Measurements from ENCODE around the gene RGL1.

RGL1 gene

GRCh38 chr1:183842795-183843144, 37.9 kb downstream of the RGL1 start:
- TF ChIP-seq CTCF (IDR thresholded peaks at IDR 0.05; ENCODE audit: insufficient read depth, low read length, poor library complexity, severe bottlenecking): no peak
- peak overlapping the region; percentile 49 for H3K4me3 ChIP-seq (replicated peaks; ENCODE audit: low read depth, low read length)

GRCh38 chr1:183844806-183845205, 39.9 kb downstream of the RGL1 start:
- peak; percentile 45 for DNase-seq (ENCODE audit: extremely low read depth, insufficient read length)
- Histone ChIP-seq H3K27me3 (replicated peaks; ENCODE audit: control insufficient read depth, insufficient read depth, low read length) (no peaks in the 10 kb centered on the region), H3K36me3 (ENCODE audit: control insufficient read depth, insufficient read depth, low read length) (no peaks in the 10 kb centered on the region), H3K4me3 (replicated peaks; ENCODE audit: low read depth, low read length) (no peak overlapping the region)
- no peak for TF ChIP-seq CTCF (IDR thresholded peaks at IDR 0.05; ENCODE audit: insufficient read depth, low read length, poor library complexity, severe bottlenecking)

More at GRCh38 chr1:183842795-183843144, 37.9 kb downstream of the RGL1 start:
- DNase-seq (ENCODE audit: extremely low read depth, insufficient read length): no peak
- Histone ChIP-seq H3K27me3 (replicated peaks; ENCODE audit: control insufficient read depth, insufficient read depth, low read length) (no peaks in the 10 kb centered on the region), H3K36me3 (ENCODE audit: control insufficient read depth, insufficient read depth, low read length) (no peaks in the 10 kb centered on the region)

GRCh38 chr1:183845681-183846080, 40.8 kb downstream of the RGL1 start:
- no peak overlapping the region for H3K4me3 ChIP-seq (replicated peaks; ENCODE audit: low read depth, low read length)
- DNase-seq (ENCODE audit: extremely low read depth, insufficient read length): no peak
- no peaks in the 10 kb centered on the region for H3K27me3 ChIP-seq (replicated peaks; ENCODE audit: control insufficient read depth, insufficient read depth, low read length)
- H3K36me3 ChIP-seq (ENCODE audit: control insufficient read depth, insufficient read depth, low read length): no peaks in the 10 kb centered on the region
- no peak for TF ChIP-seq CTCF (IDR thresholded peaks at IDR 0.05; ENCODE audit: insufficient read depth, low read length, poor library complexity, severe bottlenecking)

GRCh38 chr1:183847641-183848040, 42.7 kb downstream of the RGL1 start:
- Histone ChIP-seq H3K36me3 (ENCODE audit: control insufficient read depth, insufficient read depth, low read length) (peaks cover 1% of the 10 kb centered on the region; the same call in 1 of the 2 replicates), H3K4me3 (replicated peaks; ENCODE audit: low read depth, low read length) (no peak overlapping the region)
- TF ChIP-seq CTCF (IDR thresholded peaks at IDR 0.05; ENCODE audit: insufficient read depth, low read length, poor library complexity, severe bottlenecking): no peak

GRCh38 chr1:183850852-183851251, 45.9 kb downstream of the RGL1 start:
- H3K36me3 ChIP-seq (ENCODE audit: control insufficient read depth, insufficient read depth, low read length): peaks cover 3% of the 10 kb centered on the region
- no peak for DNase-seq (ENCODE audit: extremely low read depth, insufficient read length)
- no peak overlapping the region for H3K4me3 ChIP-seq (replicated peaks; ENCODE audit: low read depth, low read length)
- no peaks in the 10 kb centered on the region for H3K27me3 ChIP-seq (replicated peaks; ENCODE audit: control insufficient read depth, insufficient read depth, low read length)
- no peak for TF ChIP-seq CTCF (IDR thresholded peaks at IDR 0.05; ENCODE audit: insufficient read depth, low read length, poor library complexity, severe bottlenecking)

More at GRCh38 chr1:183847641-183848040, 42.7 kb downstream of the RGL1 start:
- no peaks in the 10 kb centered on the region for H3K27me3 ChIP-seq (replicated peaks; ENCODE audit: control insufficient read depth, insufficient read depth, low read length)
- DNase-seq (ENCODE audit: extremely low read depth, insufficient read length): no peak

GRCh38 chr1:183859119-183859518, 54.2 kb downstream of the RGL1 start:
- no peak for DNase-seq (ENCODE audit: extremely low read depth, insufficient read length)
- peaks cover 4% of the 10 kb centered on the region for H3K36me3 ChIP-seq (ENCODE audit: control insufficient read depth, insufficient read depth, low read length)
- H3K27me3 ChIP-seq (replicated peaks; ENCODE audit: control insufficient read depth, insufficient read depth, low read length): no peaks in the 10 kb centered on the region

More at GRCh38 chr1:183859119-183859518, 54.2 kb downstream of the RGL1 start:
- no peak overlapping the region for H3K4me3 ChIP-seq (replicated peaks; ENCODE audit: low read depth, low read length)
- TF ChIP-seq CTCF (IDR thresholded peaks at IDR 0.05; ENCODE audit: insufficient read depth, low read length, poor library complexity, severe bottlenecking): no peak

All from GM06990 (cell line).